Osteoblast (primary cell): ENCODE data around the gene CDK2AP2. TPM values are rescaled to one million over a fixed set of nuclear protein-coding genes. Genes with fewer than 3 reads are reported as not detected.

Experiments
- DNase-seq: peaks from one replicate; pipeline ENCODE4 v3.0.0; 2011; ENCODE audit warnings: low spot score, mixed read lengths; ENCODE audit not compliant: insufficient read length; ENCODE audit errors: missing footprints
- H2AFZ ChIP-seq: 2 replicates; pipeline ENCODE4 v1.6.0; 2011; ENCODE audit warnings: mild to moderate bottlenecking, low read length
- H3K27ac ChIP-seq: 2 replicates; pipeline ENCODE4 v1.5.1; 2011; ENCODE audit warnings: mild to moderate bottlenecking, low read depth, low read length, moderate library complexity
- H3K27me3 ChIP-seq: 2 replicates; pipeline ENCODE4 v1.6.0; 2012; ENCODE audit warnings: mild to moderate bottlenecking, control low read depth, inconsistent platforms, low read length, moderate library complexity; ENCODE audit not compliant: insufficient read depth
- H3K36me3 ChIP-seq: 2 replicates; pipeline ENCODE4 v1.5.1; 2011; ENCODE audit warnings: mild to moderate bottlenecking, low read length, control low read depth, moderate library complexity; ENCODE audit not compliant: insufficient read depth
- H3K4me1 ChIP-seq: 2 replicates; pipeline ENCODE4 v1.5.1; 2011; ENCODE audit warnings: mild to moderate bottlenecking, low read length, control low read depth, moderate library complexity; ENCODE audit not compliant: insufficient read depth
- H3K4me2 ChIP-seq: 2 replicates; pipeline ENCODE4 v1.6.0; 2011; ENCODE audit warnings: mild to moderate bottlenecking, low read length; ENCODE audit not compliant: insufficient read depth
- H3K4me3 ChIP-seq: fragments of 200-600 bp; sonication (generic); 3 replicates; pipeline ENCODE4 v1.5.1; 2012; ENCODE audit warnings: mild to moderate bottlenecking, low read length, inconsistent platforms; ENCODE audit not compliant: insufficient read depth
- H3K79me2 ChIP-seq: 2 replicates; pipeline ENCODE4 v1.6.0; 2012; ENCODE audit warnings: mild to moderate bottlenecking, low read length, control low read depth, inconsistent platforms; ENCODE audit not compliant: insufficient read depth
- H3K9me3 ChIP-seq: 2 replicates; pipeline ENCODE4 v1.5.1; 2011; ENCODE audit warnings: low read depth, low read length, control low read depth
- H4K20me1 ChIP-seq: 2 replicates; pipeline ENCODE4 v1.6.0; 2012; ENCODE audit warnings: mild to moderate bottlenecking, low read length, control low read depth; ENCODE audit not compliant: insufficient read depth
- CTCF ChIP-seq: IDR thresholded peaks from 2 replicates; pipeline ENCODE4 v1.5.1; 2011; ENCODE audit warnings: mild to moderate bottlenecking, low read depth, low read length, moderate library complexity; ENCODE audit errors: extremely low read depth
- total RNA-seq: library from RNA; depleted of rRNA; stranded (reverse); fragments of >200 nt; gene quantifications from 2 replicates; pipeline ENCODE4 v1.2.3, GENCODE V29; 2012

Gene CDK2AP2
- total RNA-seq, 1 donor: 6.2 TPM

- peaks cover 2% of the 10 kb centered on the region for H3K79me2 ChIP-seq
- peaks cover 7% of the 10 kb centered on the region for H3K4me1 ChIP-seq
- no peaks in the 10 kb centered on the region for H3K9me3 ChIP-seq
- no peak for TF ChIP-seq CTCF
- H3K4me2 ChIP-seq: no peak overlapping the region
- peaks cover 14% of the 10 kb centered on the region for H4K20me1 ChIP-seq
- no peaks in the 10 kb centered on the region for H3K27me3 ChIP-seq
- no peak overlapping the region for H3K4me3 ChIP-seq
- H2AFZ ChIP-seq: no peak overlapping the region
- no peak overlapping the region for H3K27ac ChIP-seq
- peaks cover 8% of the 10 kb centered on the region for H3K36me3 ChIP-seq
- DNase-seq: peak; percentile 90
Observed at GRCh38 chr11:67500831-67501715, 6.9 kb downstream of the CDK2AP2 start.

GRCh38 chr11:67500484-67500821 is 7.5 kb downstream of the CDK2AP2 start:
- peaks cover 14% of the 10 kb centered on the region for H4K20me1 ChIP-seq
- DNase-seq: peak; percentile 80
- H3K4me2 ChIP-seq: no peak overlapping the region
- no peak overlapping the region for H2AFZ ChIP-seq
- TF ChIP-seq CTCF: no peak
- H3K27ac ChIP-seq: no peak overlapping the region
- H3K36me3 ChIP-seq: peaks cover 8% of the 10 kb centered on the region
- no peaks in the 10 kb centered on the region for H3K9me3 ChIP-seq
- peaks cover 2% of the 10 kb centered on the region for H3K4me1 ChIP-seq
- H3K4me3 ChIP-seq: no peak overlapping the region
- no peaks in the 10 kb centered on the region for H3K27me3 ChIP-seq
- peaks cover 2% of the 10 kb centered on the region for H3K79me2 ChIP-seq

- no peaks in the 10 kb centered on the region for H3K9me3 ChIP-seq
- H3K4me1 ChIP-seq: no peaks in the 10 kb centered on the region
- H3K4me3 ChIP-seq: no peak overlapping the region
- peaks cover 2% of the 10 kb centered on the region for H3K79me2 ChIP-seq
- no peak overlapping the region for H3K4me2 ChIP-seq
- peaks cover 8% of the 10 kb centered on the region for H3K36me3 ChIP-seq
- no peak overlapping the region for H3K27ac ChIP-seq
- H2AFZ ChIP-seq: no peak overlapping the region
- H3K27me3 ChIP-seq: no peaks in the 10 kb centered on the region
- TF ChIP-seq CTCF: no peak
- DNase-seq: peak; percentile 66
- peaks cover 14% of the 10 kb centered on the region for H4K20me1 ChIP-seq
Observed at GRCh38 chr11:67499808-67500483, 8.0 kb downstream of the CDK2AP2 start.

GRCh38 chr11:67498544-67498972 is 9.4 kb downstream of the CDK2AP2 start:
- Histone ChIP-seq H3K27ac (no peak overlapping the region), H3K79me2 (peaks cover under 1% of the 10 kb centered on the region), H3K27me3 (no peaks in the 10 kb centered on the region), H3K4me1 (no peaks in the 10 kb centered on the region), H3K4me2 (no peak overlapping the region), H3K36me3 (peaks cover 8% of the 10 kb centered on the region), H3K4me3 (no peak overlapping the region), H4K20me1 (peaks cover 7% of the 10 kb centered on the region), H3K9me3 (no peaks in the 10 kb centered on the region), H2AFZ (no peak overlapping the region)
- no peak for TF ChIP-seq CTCF
- DNase-seq: no peak
